NCI-H1930 (cell line): ENCODE measurements around the gene PPOX.

ENCODE experiments used
- DNase-seq, 2 experiments: peaks; one replicate each; lab custom pipeline; 2025; lab: John Stamatoyannopoulos, UW

The PPOX gene

DNA sequence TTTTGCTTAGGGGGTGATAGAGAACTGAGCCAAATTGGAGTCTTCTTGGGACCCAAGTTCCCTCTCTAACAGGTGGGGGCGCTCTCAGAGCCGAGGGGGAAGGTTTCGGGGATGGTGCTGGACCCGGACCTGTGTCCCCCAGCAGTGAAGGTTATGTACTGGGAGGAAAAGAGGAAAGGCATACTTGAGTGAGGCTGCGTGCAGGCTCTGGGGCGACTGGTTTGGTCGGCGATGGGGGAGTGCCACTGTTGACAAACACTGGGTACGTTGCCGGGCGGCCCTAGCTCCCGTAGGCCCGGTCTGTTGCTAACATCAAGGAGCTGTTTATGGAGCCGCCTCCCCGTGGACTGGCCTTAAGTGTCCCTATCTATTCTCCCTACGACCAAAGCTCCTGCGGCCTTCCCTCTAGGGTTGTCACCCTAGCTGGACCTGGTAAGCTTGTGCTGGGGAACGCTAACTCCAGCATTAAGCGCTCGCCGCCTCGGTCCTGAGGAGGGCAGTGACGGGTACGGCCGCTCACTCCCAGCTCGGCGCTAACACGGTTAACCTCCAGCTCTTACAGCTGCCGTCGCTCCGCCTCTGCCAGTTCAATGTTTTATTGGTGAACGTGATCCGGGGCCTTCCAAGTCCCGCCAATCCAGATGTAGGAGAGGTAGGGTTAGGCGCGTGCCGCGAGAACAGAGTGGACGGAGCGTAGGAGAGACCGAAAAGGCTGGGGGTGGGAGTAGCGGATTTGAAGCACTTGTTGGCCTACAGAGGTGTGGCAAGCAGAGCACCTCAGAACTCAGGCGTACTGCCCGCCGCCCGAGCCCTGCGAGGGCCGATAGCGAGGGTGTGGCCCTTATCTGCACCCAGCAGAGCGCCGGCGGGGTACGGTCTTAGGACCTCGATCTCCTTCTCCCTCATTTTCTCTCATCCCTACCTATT, at the start of gene PPOX:
Gene PPOX (plus strand): TSS at position 685 of the 927 bp plus-strand sequence. CDS start 422 bp downstream, outside the sequence.
- peak; percentile 94 to 96 for DNase-seq

DNA sequence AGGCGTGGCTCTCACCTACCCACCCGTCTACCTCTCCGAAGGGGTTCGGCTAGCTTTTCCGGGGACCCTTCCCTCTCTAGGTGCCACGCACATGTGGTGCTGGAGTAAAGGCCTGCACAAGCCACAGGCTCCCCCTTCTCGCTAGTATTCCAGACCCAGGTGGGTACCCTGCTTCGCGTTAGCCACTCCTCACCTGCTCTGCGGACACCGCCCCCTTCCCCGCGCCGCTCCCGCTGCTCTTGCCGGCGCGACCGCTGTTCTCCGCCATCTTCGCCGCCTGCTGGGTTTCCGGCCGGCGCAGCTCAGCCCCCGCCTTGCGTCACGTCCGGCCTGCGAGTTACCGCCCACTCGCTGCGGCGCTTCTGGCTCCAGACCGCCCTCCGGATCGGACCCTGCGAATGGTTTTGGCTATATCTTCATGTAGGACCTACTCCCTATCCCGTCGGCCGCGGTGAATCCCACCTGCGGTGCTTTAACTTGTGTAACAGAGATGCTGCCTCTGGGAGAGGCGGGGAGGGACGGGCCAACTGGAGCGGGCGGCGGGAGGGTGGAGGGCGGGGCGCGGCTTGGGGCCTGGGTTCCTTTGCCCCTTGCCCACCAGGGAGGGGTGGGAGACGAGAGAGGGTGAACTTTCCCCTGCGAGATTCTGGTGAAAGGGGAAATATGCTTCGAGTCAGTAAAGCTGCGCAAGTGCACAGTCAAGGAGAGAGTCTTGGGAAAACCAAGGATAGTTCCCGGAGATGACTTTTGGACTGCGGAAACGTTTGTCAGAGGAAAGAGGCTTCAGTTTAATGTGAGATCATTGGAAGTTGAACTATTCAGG, 48.3 kb upstream of the PPOX start, which contains the start of the genes NIT1 and PFDN2:
Gene NIT1 (plus strand): TSS at position 347 of the 823 bp plus-strand sequence. CDS start 72 bp downstream, at position 419.
Gene PFDN2 (minus strand): TSS at position 279 of the 823 bp plus-strand sequence. CDS start 11 bp downstream, at position 268.
- DNase-seq: peak; percentile 61 to 73

DNA sequence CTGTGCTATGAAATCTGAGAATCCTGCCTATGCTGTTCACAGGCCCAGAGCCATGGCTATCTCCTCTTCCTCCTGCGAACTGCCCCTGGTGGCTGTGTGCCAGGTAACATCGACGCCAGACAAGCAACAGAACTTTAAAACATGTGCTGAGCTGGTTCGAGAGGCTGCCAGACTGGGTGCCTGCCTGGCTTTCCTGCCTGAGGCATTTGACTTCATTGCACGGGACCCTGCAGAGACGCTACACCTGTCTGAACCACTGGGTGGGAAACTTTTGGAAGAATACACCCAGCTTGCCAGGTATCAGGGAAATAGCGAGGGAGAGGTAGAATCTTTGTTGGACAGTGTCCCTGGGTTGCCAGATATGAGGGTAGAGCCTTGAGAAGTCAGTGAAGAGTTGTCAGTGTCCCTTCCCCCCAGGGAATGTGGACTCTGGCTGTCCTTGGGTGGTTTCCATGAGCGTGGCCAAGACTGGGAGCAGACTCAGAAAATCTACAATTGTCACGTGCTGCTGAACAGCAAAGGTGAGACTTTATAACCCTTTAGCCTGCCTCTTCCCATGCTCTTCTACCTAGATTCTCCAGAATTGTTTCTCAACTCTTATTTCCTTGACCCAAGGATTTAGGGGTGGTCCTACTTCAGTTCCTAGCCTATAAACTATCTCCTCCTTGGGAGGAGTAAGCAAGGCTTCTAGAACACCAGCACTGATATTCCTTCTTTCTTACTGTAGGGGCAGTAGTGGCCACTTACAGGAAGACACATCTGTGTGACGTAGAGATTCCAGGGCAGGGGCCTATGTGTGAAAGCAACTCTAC, 46.9 kb upstream of the PPOX start:
- DNase-seq: no peak

DNA sequence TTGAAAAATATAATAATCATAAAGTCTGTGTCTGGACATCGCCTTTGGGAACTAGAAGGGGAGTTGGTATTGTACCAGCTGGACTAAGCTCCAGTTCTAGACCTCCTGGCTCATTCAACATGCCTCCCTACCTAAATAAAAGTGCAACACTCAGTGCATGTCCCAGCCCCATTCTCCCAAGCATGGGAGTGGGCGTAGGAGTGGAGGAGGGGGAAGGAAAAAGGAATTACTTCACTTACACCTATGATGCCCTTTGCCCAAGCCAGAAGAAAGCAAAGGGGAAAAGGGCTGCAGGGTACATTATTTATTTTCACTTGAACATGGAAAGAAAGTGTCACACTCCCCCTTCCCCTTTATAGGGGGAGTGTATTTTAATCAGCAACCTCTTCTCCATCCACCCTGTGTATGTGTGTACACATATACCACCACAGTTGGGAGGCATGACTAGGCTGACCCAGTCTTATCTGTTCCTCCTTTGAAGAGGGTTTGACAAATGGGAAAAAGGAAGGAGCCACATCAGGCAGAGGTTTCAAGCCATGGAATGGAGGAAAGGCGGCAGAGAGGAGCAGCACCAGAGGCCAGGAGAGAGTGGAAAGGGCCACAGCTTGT, 45.1 kb upstream of the PPOX start:
- no peak for DNase-seq

DNA sequence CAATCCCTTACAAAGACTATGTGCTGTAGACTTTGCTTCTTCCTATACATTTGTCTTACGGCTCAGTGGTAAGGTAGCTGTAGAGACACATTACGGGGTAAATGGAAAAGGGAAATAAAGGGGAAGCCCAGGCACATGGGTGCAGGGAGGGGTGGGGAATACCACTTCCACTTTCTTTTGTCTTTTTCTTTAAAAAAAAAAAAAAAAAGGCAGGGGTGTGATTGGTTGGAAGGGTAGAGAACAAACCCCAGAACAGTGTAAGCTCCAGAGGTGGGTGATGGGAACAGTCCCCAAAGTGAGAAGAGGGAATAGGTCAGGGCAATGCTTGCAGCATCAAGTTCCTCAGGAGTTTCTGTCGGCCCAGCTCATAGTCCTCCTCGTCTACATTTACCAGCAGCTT, 44.4 kb upstream of the PPOX start:
- no peak for DNase-seq

DNA sequence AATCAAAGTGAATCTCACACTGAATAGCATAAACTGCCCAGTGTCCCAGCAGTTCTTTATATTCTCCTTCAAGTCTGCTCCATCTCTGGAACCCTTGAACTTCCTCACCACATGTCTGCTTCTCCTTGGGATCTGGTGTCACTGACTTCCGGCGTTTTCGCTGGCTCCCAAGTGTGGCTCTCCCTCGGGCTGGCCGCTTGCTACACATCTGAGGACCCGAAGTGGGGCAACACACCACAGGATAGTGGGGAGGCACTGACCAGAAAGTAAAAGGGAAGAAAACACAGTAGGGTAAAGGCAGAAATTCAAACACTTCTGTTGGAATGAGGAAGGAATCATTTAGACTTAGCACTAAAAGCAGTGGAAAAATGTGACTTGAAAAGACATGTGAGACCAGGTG, 43.3 kb upstream of the PPOX start:
- no peak for DNase-seq

DNA sequence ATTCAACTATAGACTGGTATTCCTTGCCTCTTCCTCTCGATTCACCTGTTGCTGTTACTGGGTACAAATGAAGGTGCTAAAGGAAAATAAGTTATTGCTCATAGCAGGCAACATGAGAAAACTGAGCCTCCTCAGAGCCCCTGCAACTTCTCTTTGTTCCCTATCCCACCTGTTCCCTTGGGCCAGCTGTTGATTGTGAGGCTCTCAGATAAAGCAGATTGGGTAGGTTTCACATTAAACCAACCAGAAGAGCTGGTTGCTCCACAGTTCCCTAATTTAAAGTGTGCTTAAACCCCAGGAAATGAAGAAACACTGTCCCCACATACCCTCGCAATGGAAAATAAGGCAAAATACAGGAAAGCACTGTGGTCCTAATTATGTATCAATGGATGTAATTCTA, 38.6 kb upstream of the PPOX start:
- DNase-seq: no peak

DNA sequence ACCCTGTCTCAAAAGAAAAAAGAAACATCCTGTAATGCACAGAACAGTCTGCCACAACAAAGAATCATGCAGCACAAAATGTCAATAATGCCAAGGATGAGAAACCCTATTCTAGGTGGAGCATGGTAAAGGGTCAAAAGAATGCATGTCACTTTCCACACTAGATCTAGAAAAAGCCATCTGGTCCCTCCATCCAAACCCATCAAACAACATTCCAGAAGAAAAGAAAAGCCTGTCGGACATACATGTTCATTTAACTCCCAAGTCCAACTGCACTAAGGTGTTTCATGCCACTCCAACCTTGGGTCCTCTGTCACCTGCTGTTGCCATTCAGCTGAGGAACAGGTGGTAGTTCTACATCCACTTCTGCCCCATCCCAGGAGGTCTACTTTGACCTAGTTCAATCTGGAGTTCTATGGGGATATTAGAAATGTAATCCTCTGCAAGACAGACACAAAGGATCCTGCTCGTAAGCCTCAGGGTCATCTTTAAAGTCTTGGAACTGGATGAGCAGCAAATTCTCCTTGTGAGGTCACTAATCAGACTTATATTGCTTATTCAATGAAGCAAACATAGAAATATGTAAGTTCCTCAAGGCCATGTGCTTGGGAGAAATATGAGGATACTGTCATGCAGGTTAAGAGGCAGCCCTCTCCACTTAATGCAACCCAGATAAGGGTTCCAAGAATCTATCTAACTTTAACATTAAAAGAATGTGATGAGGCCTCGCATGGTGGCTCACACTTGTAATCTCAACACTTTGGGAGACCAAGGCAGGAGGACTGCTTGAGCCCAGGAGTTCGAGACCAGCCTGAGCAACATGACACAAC, 37.4 kb upstream of the PPOX start:
- DNase-seq: no peak

DNA sequence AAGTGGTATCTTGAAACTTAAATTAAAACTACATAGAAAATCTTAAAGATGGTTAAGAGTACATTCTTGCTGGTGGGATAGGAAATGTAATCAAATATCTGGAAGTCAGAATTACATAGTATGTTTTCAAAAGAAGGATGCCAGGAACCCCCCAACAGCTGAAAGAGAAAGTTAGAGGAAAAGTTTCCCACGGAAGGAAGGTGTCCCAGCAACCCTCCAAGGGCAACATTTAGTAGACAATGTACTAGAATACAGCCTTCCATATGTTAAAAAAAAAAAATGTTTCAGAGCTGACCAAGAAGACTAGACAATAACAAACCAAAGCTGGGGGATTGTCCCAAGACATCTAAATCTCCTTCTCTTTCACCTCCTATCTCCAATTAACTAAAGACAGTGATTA, 36.0 kb upstream of the PPOX start:
- no peak for DNase-seq

DNA sequence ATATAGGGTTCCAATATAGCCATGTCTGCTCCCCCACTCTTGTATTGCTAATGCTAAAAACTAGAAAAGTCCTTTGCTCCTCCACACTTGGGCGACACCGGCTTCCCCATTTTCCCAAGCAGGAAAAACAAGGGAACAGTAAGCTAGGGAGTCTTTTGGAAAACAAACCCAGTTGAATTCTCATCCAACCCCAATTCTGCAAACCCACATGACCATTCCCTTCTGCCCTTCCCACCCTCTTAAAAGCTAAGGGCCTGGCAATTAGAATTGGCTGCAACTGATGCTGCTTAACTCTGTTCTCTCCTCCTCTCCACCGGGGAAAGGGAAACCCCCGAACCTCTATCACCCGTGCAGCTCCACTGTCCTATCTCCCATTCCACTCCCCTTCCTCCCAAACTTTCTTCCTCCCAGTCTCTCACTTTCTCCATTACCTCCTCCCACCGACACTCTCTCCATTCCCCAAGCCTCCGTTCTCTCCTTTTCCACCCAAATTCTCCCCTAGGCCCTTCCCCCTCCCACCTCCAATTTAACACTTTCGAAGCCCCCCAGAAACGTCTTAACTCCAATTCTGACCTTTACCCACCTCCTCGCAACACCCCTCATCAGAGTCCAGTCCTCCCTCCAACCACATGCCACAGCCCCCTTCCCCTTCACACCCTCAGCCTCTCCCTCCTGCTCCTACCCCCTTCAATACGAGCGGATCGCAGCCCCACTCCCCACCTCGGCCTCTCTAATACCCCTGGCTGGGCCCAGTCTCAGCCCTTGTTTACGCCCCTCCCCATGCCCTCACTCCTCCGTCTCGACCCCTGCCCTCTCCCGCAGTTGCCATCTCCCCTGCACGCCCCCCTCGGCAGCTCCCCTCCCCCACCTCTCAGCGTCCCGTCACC, 34.5 kb upstream of the PPOX start:
- no peak for DNase-seq

DNA sequence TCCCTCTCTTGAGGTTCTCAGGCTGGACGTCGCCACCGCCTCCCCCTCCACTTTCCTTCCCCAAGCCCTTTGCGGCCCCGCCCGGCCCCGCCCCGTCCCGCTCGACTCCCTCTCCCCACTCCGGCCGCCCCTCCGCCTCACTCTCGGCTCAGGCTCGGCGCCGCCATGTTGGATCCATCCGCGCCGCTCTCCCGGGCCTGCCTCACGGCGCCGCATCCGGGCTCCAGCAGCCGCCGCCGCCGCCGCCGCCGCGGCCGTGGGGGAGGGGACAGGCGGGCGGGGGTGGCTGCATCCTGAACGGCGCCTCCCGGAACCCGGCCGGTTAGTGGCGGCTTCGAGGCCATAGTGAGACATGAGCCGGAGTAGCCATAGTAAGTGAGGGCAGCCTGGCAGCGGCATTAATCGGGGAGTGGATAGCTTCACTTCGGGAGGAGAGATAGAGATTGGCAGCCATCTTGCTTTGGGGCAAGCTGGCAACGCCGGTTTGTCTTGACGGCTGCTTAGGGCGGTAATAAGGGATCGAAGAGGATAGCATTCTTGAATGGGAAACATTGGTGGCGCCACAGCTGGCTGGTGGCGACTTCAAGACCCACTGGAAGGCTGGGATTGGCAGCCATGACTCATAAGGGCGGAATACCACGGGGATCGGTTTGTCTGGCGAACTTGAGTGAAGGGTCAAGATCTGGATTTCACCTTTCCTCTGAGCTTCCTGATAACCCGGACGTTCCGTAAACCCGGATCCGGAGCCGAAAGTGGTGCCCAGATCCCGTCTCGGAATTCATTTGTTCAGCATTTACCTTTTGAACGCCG, 33.6 kb upstream of the PPOX start, which contains the start of gene DEDD:
Gene DEDD (minus strand): TSS at position 258 of the 810 bp plus-strand sequence. CDS start 8,205 bp downstream, outside the sequence.
- peak; percentile 94 to 95 for DNase-seq

DNA sequence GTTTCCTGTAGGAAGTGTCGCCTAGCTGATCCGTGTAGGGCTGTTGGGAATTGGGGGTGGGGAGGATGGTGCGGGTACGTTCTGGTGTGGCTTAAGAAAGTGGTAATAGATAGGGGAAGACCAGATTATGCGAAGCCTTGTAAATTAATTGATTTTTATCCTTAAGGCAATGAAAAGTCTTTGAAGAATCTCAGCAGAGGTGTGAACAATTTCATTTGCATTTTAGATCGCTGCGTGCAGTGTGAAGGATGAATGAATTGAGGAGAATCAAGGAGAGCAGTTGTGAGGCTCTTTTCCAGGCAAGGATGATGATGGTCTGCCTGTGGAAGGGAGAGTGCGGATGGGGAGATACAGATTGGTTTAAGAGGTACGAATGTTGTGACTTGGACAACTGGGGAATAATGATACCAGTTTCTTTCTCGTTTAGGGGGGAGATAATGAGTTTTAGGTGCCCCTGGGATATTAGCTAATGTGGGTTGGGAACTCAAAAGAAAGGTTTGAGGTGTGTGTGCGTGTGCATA, 32.9 kb upstream of the PPOX start:
- DNase-seq: no peak

DNA sequence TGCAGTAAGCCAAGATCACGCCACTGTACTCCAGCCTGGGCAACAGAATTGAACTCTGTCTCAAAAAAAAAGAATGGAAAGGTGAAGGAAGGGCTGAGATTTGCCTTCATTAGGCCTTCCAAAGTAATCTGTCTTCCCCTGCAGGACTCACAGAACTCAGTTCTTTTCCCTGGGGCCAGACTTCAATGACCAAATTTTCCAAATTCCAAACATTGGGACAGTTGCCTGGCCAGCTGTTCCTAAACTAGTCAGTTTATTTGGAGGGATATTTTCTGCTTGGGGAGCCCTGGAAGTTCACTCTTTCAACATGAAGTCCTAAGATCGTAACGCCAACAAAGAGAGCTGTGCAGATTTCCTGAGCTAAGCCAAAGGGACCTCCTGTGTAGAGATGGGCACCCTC, 28.3 kb upstream of the PPOX start:
- DNase-seq: no peak

DNA sequence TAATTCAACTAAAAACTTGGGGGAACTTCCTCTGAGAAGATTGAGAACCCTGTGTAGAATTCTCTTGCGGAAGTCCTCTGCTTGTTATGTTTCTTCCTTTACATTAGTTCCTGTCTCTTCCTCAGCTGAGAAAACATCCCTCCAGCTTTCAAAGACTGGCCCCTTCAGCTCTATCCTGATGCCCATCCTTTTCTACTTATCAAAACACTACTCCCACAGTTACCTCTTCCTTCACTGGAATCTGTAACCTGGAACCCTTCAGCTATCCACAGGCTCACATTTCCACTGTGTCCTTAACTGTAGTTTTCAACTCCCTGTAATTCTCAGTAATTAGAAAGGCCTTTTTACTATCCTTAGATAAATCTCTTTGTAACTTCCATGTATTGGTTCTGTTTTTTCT, 27.8 kb upstream of the PPOX start:
- DNase-seq: no peak

DNA sequence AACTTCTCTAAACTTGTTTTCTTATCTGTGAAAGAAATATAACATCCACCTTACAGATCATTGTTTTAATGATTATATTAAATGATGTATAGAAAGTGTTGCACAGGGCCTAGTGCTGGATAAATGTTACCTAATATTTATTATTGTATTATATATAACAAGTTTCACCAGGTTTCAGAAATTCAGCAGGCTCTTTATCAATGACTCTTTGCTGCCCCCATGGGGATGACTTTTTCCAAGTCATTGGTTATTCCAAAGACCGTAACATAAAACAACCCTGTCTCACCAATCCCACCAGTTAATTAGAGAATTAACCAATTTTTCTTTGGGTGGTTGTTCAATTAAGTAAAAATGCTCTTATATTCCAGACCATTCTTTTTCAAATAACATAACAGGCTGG, 26.5 kb upstream of the PPOX start:
- peak in 1 of 2 experiments; percentile 6 for DNase-seq

DNA sequence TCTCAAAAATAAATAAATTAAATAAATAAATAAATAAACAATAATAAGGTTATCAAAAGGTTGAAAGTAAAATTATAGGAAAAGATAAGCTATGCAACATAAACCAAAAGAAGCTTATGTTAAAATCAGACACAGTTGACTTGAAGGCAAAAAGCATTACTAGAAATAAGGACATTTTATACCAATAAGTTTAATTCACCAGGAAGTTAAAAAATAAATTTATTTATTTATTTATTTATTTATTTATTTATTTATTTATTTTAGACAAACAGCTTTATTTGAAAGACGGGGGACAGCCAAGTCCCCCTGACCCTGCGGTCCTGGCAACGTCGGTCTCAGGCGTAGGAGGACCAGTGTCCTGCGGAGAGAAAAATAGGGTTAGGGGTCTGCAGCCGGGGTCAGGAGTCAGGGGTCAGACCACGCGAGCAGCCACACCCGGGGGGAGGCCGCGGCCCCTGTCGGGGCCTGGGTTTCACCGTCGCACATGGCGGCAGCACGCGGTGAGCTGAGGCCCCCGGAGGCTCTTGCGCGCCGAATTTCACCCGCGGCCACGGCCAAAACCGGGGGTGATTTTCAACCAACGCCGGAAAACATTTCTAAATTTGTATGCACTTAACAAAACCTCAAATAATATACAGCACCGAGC, 25.3 kb upstream of the PPOX start:
- DNase-seq: no peak

DNA sequence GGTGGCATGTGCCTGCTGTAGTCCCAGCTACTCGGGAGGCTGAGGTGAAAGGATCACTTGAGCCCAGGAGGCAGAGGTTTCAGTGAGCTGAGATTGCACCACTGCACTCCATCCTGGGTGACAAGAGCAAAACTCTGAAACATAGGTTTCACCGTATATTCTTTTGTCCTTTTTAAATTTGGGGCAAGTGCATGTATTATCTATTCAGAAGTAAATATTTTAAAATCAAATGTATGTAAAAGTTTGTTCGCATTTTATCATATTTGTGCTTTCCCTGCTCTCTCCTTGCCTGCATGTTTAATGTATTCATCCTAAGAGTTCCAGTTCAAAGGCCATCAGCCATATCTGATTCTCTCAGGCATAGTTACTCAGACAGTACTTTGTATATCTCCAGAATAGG, 20.4 kb upstream of the PPOX start:
- DNase-seq: no peak

DNA sequence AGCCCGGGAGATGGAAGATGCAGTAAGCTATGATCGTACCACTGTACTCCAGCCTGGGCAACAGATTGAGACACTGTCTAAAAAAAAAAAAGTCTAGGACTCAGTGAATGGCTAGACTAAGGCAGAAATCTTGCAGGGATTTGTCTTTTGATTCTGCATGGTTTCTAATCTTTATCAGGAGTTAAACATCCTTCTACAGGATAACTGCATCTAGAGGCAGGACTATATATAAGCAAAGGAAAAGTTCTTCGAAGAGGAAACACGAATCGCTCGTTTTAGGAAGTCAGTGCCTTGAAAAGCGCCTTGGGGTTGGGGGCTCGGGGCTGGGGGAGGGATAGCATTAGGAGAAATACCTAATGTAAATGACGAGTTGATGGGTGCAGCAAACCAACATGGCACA, 13.1 kb upstream of the PPOX start:
- DNase-seq: no peak
